ENCODE results near the gene TM4SF18. TPM values are rescaled to one million over a fixed set of nuclear protein-coding genes. Genes with fewer than 3 reads are reported as not detected.
A peak's percentile ranks its signal among the peaks of the same experiment; 100 is the strongest.

Gene TM4SF18
- total RNA-seq, 1 donor from 2014 or later = not detected

DNA sequence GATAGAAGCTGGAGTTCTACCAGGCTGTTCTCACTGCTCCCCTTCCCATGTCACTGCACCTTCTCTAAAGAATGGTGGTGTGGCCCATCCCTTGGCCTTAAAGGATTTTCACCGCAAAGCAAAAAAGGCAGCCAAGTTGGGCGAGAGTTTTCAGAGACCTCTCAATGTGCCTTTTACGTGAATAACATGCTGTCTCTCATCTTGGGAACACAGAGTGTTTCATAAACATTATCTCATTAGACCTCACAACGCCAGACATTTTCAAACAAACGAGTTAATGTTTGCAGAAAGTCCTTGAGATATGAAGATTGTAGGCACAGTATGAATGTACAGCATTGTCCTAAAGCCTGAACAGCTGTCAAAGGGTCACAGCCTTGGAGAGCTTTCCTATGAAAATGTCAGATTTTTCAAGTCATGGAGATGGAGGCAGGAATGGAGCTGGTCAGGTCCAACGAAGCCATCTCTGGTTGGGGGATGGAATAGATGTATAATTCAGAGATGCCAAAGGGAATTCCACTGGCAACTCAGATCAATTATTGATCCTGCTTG is 22.7 kb upstream of the TM4SF18 start:
- Mint-ChIP-seq H3K4me1 (ENCODE audit: low read depth) (peaks cover 22% of the 10 kb centered on the region), H3K9me3 (ENCODE audit: low read depth) (peaks cover 11% of the 10 kb centered on the region), H3K27me3 (no peaks in the 10 kb centered on the region), H3K4me3 (ENCODE audit: low read depth) (no peak overlapping the region), H3K27ac (peak overlapping the region; percentile 89), H3K36me3 (ENCODE audit: insufficient read depth) (no peaks in the 10 kb centered on the region)
- TF ChIP-seq, protein P1, sequence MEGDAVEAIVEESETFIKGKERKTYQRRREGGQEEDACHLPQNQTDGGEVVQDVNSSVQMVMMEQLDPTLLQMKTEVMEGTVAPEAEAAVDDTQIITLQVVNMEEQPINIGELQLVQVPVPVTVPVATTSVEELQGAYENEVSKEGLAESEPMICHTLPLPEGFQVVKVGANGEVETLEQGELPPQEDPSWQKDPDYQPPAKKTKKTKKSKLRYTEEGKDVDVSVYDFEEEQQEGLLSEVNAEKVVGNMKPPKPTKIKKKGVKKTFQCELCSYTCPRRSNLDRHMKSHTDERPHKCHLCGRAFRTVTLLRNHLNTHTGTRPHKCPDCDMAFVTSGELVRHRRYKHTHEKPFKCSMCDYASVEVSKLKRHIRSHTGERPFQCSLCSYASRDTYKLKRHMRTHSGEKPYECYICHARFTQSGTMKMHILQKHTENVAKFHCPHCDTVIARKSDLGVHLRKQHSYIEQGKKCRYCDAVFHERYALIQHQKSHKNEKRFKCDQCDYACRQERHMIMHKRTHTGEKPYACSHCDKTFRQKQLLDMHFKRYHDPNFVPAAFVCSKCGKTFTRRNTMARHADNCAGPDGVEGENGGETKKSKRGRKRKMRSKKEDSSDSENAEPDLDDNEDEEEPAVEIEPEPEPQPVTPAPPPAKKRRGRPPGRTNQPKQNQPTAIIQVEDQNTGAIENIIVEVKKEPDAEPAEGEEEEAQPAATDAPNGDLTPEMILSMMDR (IDR thresholded peaks at IDR 0.05; ENCODE audit: unreplicated experiment) = no peak
- DNase-seq (ENCODE audit: low spot score, unreplicated experiment) = no peak

DNA sequence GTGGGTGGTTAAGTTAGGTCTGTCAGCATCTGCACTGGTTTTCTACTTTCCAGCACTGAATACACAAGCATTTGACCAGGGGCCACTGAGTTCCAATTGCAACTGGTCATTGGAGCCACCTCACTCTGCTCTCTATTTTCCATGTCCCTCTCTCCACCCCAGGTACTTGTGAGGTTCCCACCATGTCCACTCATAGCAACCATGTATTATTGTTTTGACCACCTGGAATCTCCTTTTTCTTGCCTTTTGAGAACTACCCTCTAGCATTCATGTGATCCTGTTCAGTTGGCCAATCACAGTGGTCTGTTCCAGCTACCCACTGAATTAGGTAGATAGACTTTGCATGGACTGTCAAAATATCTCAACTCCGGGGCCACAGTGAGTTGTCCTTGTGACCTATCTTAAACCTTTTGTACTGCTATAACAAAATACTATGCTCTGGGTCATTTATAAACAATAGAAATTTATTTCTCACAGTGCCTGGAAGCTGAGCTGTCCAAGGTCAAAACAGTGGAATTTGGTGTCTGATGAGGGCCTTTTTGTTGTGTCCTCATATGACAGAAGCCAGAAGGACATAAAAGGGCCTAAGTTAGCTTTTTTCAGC is 20.2 kb upstream of the TM4SF18 start:
- TF ChIP-seq, protein P1 (IDR thresholded peaks at IDR 0.05; ENCODE audit: unreplicated experiment) = no peak
- H3K27me3 Mint-ChIP-seq = no peaks in the 10 kb centered on the region
- H3K4me1 Mint-ChIP-seq (ENCODE audit: low read depth) = peaks cover 22% of the 10 kb centered on the region
- peaks cover 11% of the 10 kb centered on the region for H3K9me3 Mint-ChIP-seq (ENCODE audit: low read depth)
- no peaks in the 10 kb centered on the region for H3K36me3 Mint-ChIP-seq (ENCODE audit: insufficient read depth)
- H3K27ac Mint-ChIP-seq = no peak overlapping the region
- DNase-seq (ENCODE audit: low spot score, unreplicated experiment) = no peak
- H3K4me3 Mint-ChIP-seq (ENCODE audit: low read depth) = no peak overlapping the region

DNA sequence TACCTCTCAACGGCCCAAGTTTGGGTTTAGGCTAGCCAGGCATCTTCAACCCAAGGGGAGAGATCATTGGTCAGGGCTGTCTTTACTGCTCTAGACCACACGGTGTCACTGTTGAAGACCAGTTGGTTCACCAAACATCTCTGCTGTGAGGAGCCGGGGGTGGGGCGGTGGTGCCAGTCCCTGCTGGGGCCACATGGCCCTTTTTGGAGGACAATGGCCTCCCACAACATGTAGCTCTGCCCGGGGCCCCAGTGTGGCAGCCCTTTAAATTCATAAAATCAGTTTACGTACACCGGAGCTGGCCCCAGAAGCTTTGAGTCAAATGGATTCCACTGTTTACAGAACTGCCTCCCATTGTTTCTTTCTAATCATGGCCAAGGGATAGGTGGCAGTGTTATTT is 19.1 kb upstream of the TM4SF18 start:
- TF ChIP-seq, protein P1 (IDR thresholded peaks at IDR 0.05; ENCODE audit: unreplicated experiment) = peak; percentile 60
- H3K4me1 Mint-ChIP-seq (ENCODE audit: low read depth) = peaks cover 17% of the 10 kb centered on the region
- H3K36me3 Mint-ChIP-seq (ENCODE audit: insufficient read depth) = no peaks in the 10 kb centered on the region
- DNase-seq (ENCODE audit: low spot score, unreplicated experiment) = peak; percentile 13
- H3K27ac Mint-ChIP-seq = no peak overlapping the region
- H3K27me3 Mint-ChIP-seq = no peaks in the 10 kb centered on the region
- no peak overlapping the region for H3K4me3 Mint-ChIP-seq (ENCODE audit: low read depth)
- peaks cover 3% of the 10 kb centered on the region for H3K9me3 Mint-ChIP-seq (ENCODE audit: low read depth)

DNA sequence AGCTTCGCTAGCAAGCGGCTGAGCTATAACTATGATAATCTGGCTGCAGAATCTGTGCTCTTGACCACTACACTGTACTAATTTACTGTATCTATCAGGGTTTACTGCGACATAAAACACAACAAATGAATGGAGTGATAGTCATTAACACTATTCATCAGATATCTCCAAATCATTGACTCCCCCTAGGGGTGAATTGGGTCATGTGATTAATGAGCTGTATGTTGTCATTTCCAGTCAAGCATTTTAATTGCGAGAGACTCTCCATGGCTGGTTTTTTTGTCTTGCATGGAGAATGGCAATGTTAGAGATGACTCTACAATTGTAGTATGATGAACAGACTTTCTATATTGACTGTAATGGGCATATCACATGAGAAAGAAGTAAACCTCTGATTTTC is 10.5 kb upstream of the TM4SF18 start:
- no peak for DNase-seq (ENCODE audit: low spot score, unreplicated experiment)
- TF ChIP-seq, protein P1 (IDR thresholded peaks at IDR 0.05; ENCODE audit: unreplicated experiment) = no peak
- H3K4me3 Mint-ChIP-seq (ENCODE audit: low read depth) = no peak overlapping the region
- peaks cover 13% of the 10 kb centered on the region for H3K4me1 Mint-ChIP-seq (ENCODE audit: low read depth)
- H3K27me3 Mint-ChIP-seq = no peaks in the 10 kb centered on the region
- no peaks in the 10 kb centered on the region for H3K9me3 Mint-ChIP-seq (ENCODE audit: low read depth)
- H3K36me3 Mint-ChIP-seq (ENCODE audit: insufficient read depth) = no peaks in the 10 kb centered on the region
- H3K27ac Mint-ChIP-seq = no peak overlapping the region

DNA sequence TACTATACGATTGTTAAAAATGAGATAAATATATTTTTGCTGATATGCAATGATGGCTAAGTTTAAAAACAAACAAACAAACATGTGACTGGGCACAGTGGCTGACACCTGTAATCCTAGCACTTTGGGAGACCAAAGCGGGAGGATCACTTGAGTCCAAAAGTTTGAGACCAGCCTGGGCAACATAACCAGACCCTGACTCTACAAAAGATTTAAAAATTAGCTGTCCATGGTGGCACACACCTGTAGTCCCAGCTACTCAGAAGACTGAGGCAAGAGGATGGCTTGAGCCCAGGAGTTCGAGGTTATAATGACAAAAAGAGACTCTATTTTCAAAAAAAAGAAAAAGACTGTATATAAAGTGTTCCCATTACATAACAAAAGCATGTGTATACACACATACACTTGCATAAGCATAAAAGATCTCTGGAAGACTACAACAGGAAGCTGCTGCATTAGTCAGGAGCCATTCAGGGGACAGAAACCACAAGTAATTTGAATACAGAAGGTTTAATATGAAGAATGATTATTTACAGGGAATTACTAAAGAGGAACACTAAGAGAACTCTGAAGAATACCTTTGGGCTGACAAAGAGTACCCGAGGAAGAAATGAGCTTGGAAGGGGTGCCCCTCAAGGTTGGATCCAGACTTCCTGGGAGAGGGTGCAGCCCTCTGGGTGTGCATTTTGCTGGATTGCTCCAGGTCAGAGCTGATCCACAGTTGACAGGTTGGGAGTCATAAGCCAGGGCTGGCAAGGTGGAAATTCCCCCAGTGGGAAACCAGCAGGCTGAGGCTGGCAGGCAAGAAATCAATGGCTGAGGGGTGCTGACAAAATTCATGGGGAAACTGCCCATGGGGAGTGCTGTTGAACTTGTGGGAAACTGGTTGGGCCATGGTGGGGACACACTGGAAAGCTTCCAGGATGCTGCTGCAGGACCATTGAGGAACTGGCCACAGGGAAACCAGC is 9.3 kb upstream of the TM4SF18 start:
- H3K27ac Mint-ChIP-seq = no peak overlapping the region
- no peak overlapping the region for H3K4me3 Mint-ChIP-seq (ENCODE audit: low read depth)
- peaks cover 13% of the 10 kb centered on the region for H3K4me1 Mint-ChIP-seq (ENCODE audit: low read depth)
- DNase-seq (ENCODE audit: low spot score, unreplicated experiment) = no peak
- H3K27me3 Mint-ChIP-seq = no peaks in the 10 kb centered on the region
- TF ChIP-seq, protein P1 (IDR thresholded peaks at IDR 0.05; ENCODE audit: unreplicated experiment) = no peak
- no peaks in the 10 kb centered on the region for H3K36me3 Mint-ChIP-seq (ENCODE audit: insufficient read depth)
- H3K9me3 Mint-ChIP-seq (ENCODE audit: low read depth) = no peaks in the 10 kb centered on the region

Data from progenitor cell of endocrine pancreas (in vitro differentiated cells).